CD8-positive, alpha-beta memory T cell (primary cell): ENCODE results near the gene MAPK11. TPM values are rescaled to one million over a fixed set of nuclear protein-coding genes. Genes with fewer than 3 reads are reported as not detected.

Source experiments
- CTCF ChIA-PET: fragments of 350-600 bp; sonication (Branson Sonifier 250); formaldehyde crosslinking; loops from one replicate; lab custom pipeline; 2021; ENCODE audit warnings: antibody characterized with exemption; lab: Charles Lee
- POLR2A ChIA-PET: fragments of 350-600 bp; sonication (Branson Sonifier 250); formaldehyde crosslinking; loops from one replicate; lab custom pipeline; 2021; ENCODE audit warnings: antibody characterized with exemption; lab: Charles Lee
- DNase-seq, 5 donors: peaks; one replicate each; pipeline versions ENCODE4 v3.0.0 to v3.0.0-alpha.2; 2020 to 2022; ENCODE audit warnings: mixed read lengths in 1 of 5
- H3K27ac ChIP-seq: one replicate; pipeline ENCODE4 v1.7.0; 2013; ENCODE audit warnings: low read depth, mild to moderate bottlenecking, low read length, moderate library complexity
- H3K27me3 ChIP-seq: 2 replicates; pipeline ENCODE4 v1.7.0; 2013; ENCODE audit warnings: low read length, mild to moderate bottlenecking; ENCODE audit not compliant: insufficient read depth, poor library complexity, severe bottlenecking
- H3K36me3 ChIP-seq: 2 replicates; pipeline ENCODE4 v1.7.0; 2013; ENCODE audit warnings: mild to moderate bottlenecking, low read length, moderate library complexity; ENCODE audit not compliant: insufficient read depth
- H3K4me1 ChIP-seq: 2 replicates; pipeline ENCODE4 v1.7.0; 2013; ENCODE audit warnings: mild to moderate bottlenecking, low read length, moderate library complexity; ENCODE audit not compliant: insufficient read depth
- H3K4me3 ChIP-seq: 2 replicates; pipeline ENCODE4 v1.7.0; 2013; ENCODE audit warnings: mild to moderate bottlenecking, low read length
- H3K9me3 ChIP-seq: 2 replicates; pipeline ENCODE4 v1.7.0; 2013; ENCODE audit warnings: mild to moderate bottlenecking, low read length
- H3K27ac Mint-ChIP-seq, 8 donors: one replicate each; pipeline ENCODE4 v1.8.0; 2020 to 2021; ENCODE audit warnings: mixed read lengths in 8 of 8, mild to moderate bottlenecking in 6 of 8, inconsistent platforms in 3 of 8, moderate library complexity in 3 of 8
- H3K27me3 Mint-ChIP-seq, 2 donors: one replicate each; pipeline ENCODE4 v1.8.0; 2020 to 2021; ENCODE audit warnings: mixed read lengths in 2 of 2, mild to moderate bottlenecking in 1 of 2, moderate library complexity in 1 of 2
- H3K36me3 Mint-ChIP-seq, 3 donors: one replicate each; pipeline ENCODE4 v1.8.0; 2020 to 2021; ENCODE audit warnings: mixed read lengths in 3 of 3, inconsistent platforms in 1 of 3, mild to moderate bottlenecking in 1 of 3
- H3K4me1 Mint-ChIP-seq, 3 donors: one replicate each; pipeline ENCODE4 v1.8.0; 2020 to 2021; ENCODE audit warnings: mixed read lengths in 3 of 3, inconsistent platforms in 1 of 3, mild to moderate bottlenecking in 1 of 3
- H3K4me3 Mint-ChIP-seq, 7 donors: one replicate each; pipeline ENCODE4 v1.8.0; 2020 to 2021; ENCODE audit warnings: mixed read lengths in 7 of 7, mild to moderate bottlenecking in 6 of 7, moderate library complexity in 4 of 7, inconsistent platforms in 2 of 7
- H3K9me3 Mint-ChIP-seq, 5 donors: one replicate each; pipeline ENCODE4 v1.8.0; 2020 to 2022; ENCODE audit warnings: mixed read lengths in 5 of 5, mild to moderate bottlenecking in 3 of 5, moderate library complexity in 2 of 5, inconsistent platforms in 1 of 5
- polyA plus RNA-seq: library from polyadenylated mRNA; unstranded; fragments of 300-500 nt; fragmentation: Illumina TruSeq; gene quantifications from one replicate; pipeline ENCODE4 v1.2.3, GENCODE V29; 2021
- total RNA-seq, 2 experiments: library from RNA; stranded (reverse); gene quantifications; one replicate each; pipeline ENCODE4 v1.2.3, GENCODE V29; 2021

Gene MAPK11
- total and polyA plus RNA-seq, 3 experiments from 2014 or later: 0.28 to 13.2 (median 12.8) TPM

DNA sequence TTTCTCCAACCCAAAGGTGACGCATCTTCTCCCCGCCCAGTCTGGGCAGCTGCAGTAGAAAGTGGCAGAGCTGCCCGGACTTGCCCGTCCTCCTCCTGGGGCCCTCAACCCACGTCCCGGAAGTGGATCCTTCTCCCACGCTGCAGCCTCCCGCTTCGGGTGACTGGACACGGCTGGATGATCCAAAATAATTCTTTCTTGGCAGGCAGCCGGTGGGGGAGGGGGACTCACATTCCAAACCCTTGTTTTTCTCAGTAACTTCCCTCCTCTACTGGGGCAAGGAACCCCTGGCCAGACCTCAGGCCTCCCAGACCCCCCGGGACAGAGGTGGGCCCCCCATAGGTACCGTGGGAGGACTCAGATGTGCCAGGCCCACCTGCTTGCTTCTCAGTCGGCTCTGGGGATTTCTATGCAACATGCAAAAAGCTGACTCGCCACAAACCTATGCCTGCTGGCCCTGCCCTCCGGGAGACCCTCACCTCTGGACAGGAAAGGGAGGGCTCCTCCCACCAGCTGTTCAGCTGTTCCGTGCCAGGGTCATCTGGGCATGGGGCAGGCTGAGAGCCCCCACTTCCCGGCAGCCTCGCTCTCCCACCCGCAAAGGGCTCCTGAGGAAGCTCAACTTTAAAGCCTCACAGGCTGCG is 35.9 kb upstream of the MAPK11 start:
- Histone ChIP-seq H3K27ac (peak overlapping the region; percentile 57), H3K4me1 (no peaks in the 10 kb centered on the region), H3K36me3 (no peaks in the 10 kb centered on the region), H3K27me3 (peaks cover 9% of the 10 kb centered on the region), H3K9me3 (no peaks in the 10 kb centered on the region), H3K4me3 (no peak overlapping the region)
- ChIA-PET POLR2A (interaction anchor here (1.3 to 1.4 kb wide), 2 partner anchors 20 to 45 kb away, joined by 3 to 4 read pairs; partner anchors contain the start of gene MAPK12), CTCF (interaction anchor here (1.7 to 2.1 kb wide), 2 partner anchors 10 to 35 kb away, joined by 5 to 6 read pairs; no protein-coding TSS in a partner anchor)
- no peak for DNase-seq
- H3K27me3 Mint-ChIP-seq: peaks cover 14 to 19% of the 10 kb centered on the region in 2 donors
- H3K36me3 Mint-ChIP-seq: no peaks in the 10 kb centered on the region
- H3K9me3 Mint-ChIP-seq: no peaks in the 10 kb centered on the region
- H3K4me3 Mint-ChIP-seq: peak overlapping the region in 4 of 7 donors; percentile 44 to 78 (median 54)
- peak overlapping the region in 1 of 8 donors; percentile 63 for H3K27ac Mint-ChIP-seq
- H3K4me1 Mint-ChIP-seq: peaks cover 0 to 10% (median 2%) of the 10 kb centered on the region in 3 donors

DNA sequence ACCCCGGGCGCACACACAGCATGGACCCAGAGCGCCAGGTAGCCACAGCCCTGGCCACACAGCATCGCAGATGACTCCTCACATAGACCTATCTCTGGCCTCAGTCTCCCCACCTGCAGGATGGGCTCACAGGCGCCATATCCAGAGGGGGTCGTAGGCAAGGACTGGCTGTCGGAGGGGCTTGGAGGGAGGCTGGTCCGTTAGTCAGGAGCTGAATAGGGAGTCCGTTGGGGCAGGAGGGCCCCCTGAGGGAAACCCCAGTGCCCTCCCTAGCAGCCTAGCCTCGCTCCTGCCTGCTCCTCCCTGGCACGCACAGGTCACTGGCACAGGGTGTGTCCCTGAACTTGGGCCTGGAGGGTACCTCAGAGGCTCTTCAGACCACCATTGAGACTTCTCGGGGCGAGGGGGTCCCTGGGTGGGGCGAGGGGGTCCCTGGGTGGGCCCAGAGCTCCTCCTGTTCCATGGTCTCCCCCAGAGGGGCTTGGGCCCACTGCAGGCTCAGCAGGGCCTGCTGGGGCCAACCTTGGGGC is 35.3 kb upstream of the MAPK11 start:
- Histone ChIP-seq H3K4me1 (no peaks in the 10 kb centered on the region), H3K9me3 (no peaks in the 10 kb centered on the region), H3K27ac (peak overlapping the region; percentile 57), H3K36me3 (no peaks in the 10 kb centered on the region), H3K4me3 (no peak overlapping the region), H3K27me3 (peaks cover 9% of the 10 kb centered on the region)
- Mint-ChIP-seq H3K4me1 (peaks cover 0 to 10% (median 2%) of the 10 kb centered on the region in 3 donors), H3K9me3 (no peaks in the 10 kb centered on the region), H3K36me3 (no peaks in the 10 kb centered on the region), H3K4me3 (peak overlapping the region in 1 of 7 donors; percentile 78), H3K27ac (no peak overlapping the region), H3K27me3 (peaks cover 14 to 19% of the 10 kb centered on the region in 2 donors)
- no peak for DNase-seq
- POLR2A ChIA-PET: interaction anchor here (1.3 kb wide), 1 partner anchor 44 kb away, joined by 3 read pairs; the partner anchor contains the start of gene MAPK12
- CTCF ChIA-PET: interaction anchor here (2.1 kb wide), 1 partner anchor 11 kb away, joined by 6 read pairs; no protein-coding TSS in a partner anchor

DNA sequence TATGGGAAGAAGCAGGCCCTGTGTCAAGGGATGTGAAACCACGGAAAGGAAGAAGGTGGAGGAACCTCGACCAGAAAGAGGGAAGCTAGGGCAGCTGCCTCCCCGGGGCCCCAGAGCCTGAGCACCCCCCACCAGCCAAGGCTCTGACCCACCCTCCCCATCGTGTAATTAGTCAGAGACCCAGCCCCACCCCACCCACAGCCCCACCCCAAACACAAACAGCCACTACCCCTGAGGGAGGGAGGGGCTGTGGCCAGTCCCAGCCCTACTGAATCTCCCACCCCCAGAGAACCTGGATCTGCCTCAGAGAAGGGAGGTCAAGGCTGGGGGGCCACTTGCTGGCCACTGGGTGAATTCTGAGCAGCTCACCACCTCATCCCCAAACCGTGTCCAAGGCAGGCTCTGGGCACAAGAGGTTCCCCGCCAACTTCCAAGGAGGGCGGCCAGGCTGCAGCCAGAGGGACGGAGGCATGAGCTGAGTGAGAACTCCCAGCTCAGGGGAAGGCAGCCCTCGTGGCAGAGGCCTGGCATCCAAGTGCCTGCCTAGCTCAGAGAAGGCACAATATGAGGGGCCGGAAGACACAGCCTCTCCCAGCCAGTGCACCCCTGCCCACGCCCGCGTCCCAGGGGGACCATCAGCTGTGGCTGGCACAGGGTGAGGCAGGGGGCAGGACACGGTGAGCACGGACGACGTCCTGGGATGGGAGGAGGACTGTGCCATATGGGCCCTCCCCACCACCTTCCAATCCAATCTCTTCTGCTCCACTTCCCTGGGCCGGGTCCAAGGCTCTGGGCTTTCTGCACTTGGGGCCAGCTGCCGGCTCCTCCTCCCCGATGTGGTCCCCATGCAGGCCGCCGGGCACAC is 34.6 kb upstream of the MAPK11 start:
- H3K4me3 ChIP-seq: no peak overlapping the region
- no peak for DNase-seq
- H3K36me3 Mint-ChIP-seq: no peaks in the 10 kb centered on the region
- H3K27me3 Mint-ChIP-seq: peaks cover 14 to 19% of the 10 kb centered on the region in 2 donors
- no peaks in the 10 kb centered on the region for H3K36me3 ChIP-seq
- H3K27ac Mint-ChIP-seq: peak overlapping the region in 1 of 8 donors; percentile 55
- ChIA-PET CTCF (no interaction called here), POLR2A (interaction anchor here (0.5 kb wide), 1 partner anchor 65 kb away, joined by 3 read pairs; no protein-coding TSS in a partner anchor)
- peaks cover 9% of the 10 kb centered on the region for H3K27me3 ChIP-seq
- no peaks in the 10 kb centered on the region for H3K9me3 Mint-ChIP-seq
- H3K9me3 ChIP-seq: no peaks in the 10 kb centered on the region
- no peaks in the 10 kb centered on the region for H3K4me1 ChIP-seq
- H3K27ac ChIP-seq: no peak overlapping the region
- peaks cover 0 to 10% (median 2%) of the 10 kb centered on the region in 3 donors for H3K4me1 Mint-ChIP-seq
- no peak overlapping the region for H3K4me3 Mint-ChIP-seq

DNA sequence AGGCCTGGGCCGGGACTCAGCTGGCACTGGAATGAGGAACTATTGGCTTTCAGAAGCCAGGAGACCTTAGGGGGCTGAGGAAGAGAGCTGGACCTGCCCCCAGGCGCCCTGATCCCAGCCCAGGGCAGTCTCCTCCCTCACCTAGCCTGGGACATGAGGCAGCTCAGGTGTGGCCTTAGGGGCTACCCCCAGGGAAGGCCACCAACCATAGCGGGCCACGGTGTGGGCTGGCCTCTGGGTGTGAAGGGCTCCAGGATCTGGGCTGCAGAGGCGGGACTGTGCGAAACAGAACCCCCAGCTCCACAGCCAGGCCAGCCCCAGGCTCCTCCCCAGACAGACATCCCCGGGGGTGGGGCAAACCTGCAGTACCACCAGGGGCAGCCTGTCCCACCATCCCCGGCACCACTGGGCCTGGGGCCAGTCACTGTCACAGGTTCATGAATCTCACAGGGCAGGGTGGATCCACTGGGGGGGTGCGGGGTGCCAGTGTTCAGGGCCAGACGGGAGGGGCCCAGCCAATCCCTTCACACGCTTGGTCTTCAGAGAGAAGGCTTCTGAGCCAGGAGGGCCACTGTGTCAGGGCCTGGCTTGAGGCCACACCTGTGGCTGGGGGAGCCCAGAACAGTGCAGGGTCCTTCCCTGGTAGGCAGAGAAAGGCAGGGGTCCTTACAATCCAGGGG is 33.8 kb upstream of the MAPK11 start:
- Mint-ChIP-seq H3K4me1 (peaks cover 0 to 10% (median 2%) of the 10 kb centered on the region in 3 donors), H3K36me3 (no peaks in the 10 kb centered on the region), H3K27me3 (peaks cover 14 to 19% of the 10 kb centered on the region in 2 donors), H3K4me3 (no peak overlapping the region), H3K9me3 (no peaks in the 10 kb centered on the region), H3K27ac (peak overlapping the region in 1 of 8 donors; percentile 55)
- ChIA-PET CTCF (interaction anchor here (1.1 kb wide), 1 partner anchor 28 kb away, joined by 4 read pairs; no protein-coding TSS in a partner anchor), POLR2A (interaction anchor here (0.5 kb wide), 1 partner anchor 65 kb away, joined by 3 read pairs; no protein-coding TSS in a partner anchor)
- Histone ChIP-seq H3K4me3 (no peak overlapping the region), H3K27me3 (peaks cover 9% of the 10 kb centered on the region), H3K9me3 (no peaks in the 10 kb centered on the region), H3K27ac (no peak overlapping the region), H3K4me1 (no peaks in the 10 kb centered on the region), H3K36me3 (no peaks in the 10 kb centered on the region)
- no peak for DNase-seq

DNA sequence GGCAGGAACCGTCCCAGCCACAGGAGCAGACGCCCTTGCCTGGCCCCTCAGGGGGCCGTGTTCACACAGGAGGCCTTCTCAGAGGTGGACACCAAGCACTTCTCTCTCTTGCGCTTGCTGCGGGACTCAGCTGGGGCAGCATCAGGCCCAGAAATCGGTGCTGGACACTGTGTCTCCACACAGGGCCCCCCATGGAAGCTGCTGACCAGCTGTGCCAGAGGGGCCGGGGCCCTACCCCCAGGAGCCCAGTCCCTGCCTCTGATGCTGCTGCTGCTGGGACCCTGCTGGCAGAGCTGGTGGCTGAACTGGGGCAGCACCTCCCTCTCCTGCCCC is 33.3 kb upstream of the MAPK11 start:
- Histone ChIP-seq H3K27me3 (peaks cover 9% of the 10 kb centered on the region), H3K36me3 (no peaks in the 10 kb centered on the region), H3K4me1 (no peaks in the 10 kb centered on the region), H3K9me3 (no peaks in the 10 kb centered on the region), H3K4me3 (no peak overlapping the region), H3K27ac (no peak overlapping the region)
- Mint-ChIP-seq H3K36me3 (no peaks in the 10 kb centered on the region), H3K27ac (no peak overlapping the region), H3K27me3 (peaks cover 17 to 20% of the 10 kb centered on the region in 2 donors), H3K4me1 (peaks cover 0 to 6% (median 0%) of the 10 kb centered on the region in 3 donors), H3K9me3 (no peaks in the 10 kb centered on the region), H3K4me3 (no peak overlapping the region)
- ChIA-PET CTCF (interaction anchor here (1.1 kb wide), 1 partner anchor 27 kb away, joined by 4 read pairs; no protein-coding TSS in a partner anchor), POLR2A (no interaction called here)
- no peak for DNase-seq

DNA sequence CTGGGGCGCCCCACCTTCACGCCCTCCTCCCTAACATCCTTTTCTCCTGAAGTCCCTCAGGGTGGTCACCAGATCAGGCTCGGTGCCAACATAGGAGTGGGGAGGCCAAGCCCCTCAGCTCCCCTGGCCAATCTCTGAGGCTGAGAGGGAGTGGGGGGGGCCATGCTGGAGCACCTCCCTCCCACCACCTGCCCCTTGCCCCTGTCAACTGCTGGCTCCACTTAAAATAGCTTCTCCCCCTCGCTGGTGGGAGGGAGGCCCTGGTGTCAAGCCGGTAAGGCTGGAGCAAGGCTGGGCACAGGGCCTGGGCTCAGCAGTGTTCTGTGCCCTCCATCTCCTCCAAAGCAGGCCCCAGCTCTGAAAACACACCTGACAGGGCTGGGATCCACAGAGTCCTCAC is 32.4 kb upstream of the MAPK11 start:
- no peak overlapping the region for H3K27ac Mint-ChIP-seq
- H3K36me3 Mint-ChIP-seq: no peaks in the 10 kb centered on the region
- peaks cover 21 to 23% of the 10 kb centered on the region in 2 donors for H3K27me3 Mint-ChIP-seq
- H3K4me3 ChIP-seq: no peak overlapping the region
- no peaks in the 10 kb centered on the region for H3K9me3 Mint-ChIP-seq
- no peak overlapping the region for H3K4me3 Mint-ChIP-seq
- H3K27me3 ChIP-seq: peaks cover 9% of the 10 kb centered on the region
- ChIA-PET POLR2A (no interaction called here), CTCF (interaction anchor here (0.6 to 1.1 kb wide), 3 partner anchors 26 to 83 kb away, joined by 3 read pairs; no protein-coding TSS in a partner anchor)
- no peak for DNase-seq
- peaks cover 0 to 6% (median 0%) of the 10 kb centered on the region in 3 donors for H3K4me1 Mint-ChIP-seq
- H3K9me3 ChIP-seq: no peaks in the 10 kb centered on the region
- H3K27ac ChIP-seq: no peak overlapping the region
- H3K36me3 ChIP-seq: no peaks in the 10 kb centered on the region
- H3K4me1 ChIP-seq: no peaks in the 10 kb centered on the region

DNA sequence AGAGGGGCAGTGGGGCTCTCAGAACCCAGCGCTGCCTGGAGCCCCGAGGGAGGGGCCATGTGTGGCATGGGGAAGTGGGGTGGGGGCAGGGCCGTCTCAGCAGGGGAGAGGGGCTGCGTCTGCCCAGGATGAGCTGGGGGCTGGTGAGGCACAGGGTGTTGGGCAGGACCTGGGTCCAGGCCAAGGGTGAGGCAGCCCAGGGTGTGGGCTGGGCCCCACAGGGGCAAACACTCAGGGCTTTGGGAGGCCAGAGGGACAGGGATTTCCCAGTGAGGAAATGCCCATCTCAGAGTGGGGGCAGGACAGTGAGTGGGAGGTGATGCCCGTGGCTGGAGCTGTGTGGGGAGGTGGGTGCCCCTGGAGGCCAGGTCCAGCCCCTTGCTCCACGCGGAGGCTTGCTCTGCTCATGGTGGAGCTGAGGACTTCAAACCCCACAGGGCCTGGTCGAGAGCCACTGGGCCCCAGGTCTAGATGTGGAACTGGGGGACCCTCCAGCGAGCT is 31.9 kb upstream of the MAPK11 start:
- CTCF ChIA-PET: interaction anchor here (0.8 to 1.1 kb wide), 2 partner anchors 26 to 84 kb away, joined by 3 read pairs; no protein-coding TSS in a partner anchor
- POLR2A ChIA-PET: no interaction called here
- Histone ChIP-seq H3K9me3 (no peaks in the 10 kb centered on the region), H3K4me3 (no peak overlapping the region), H3K36me3 (no peaks in the 10 kb centered on the region), H3K4me1 (no peaks in the 10 kb centered on the region), H3K27ac (no peak overlapping the region), H3K27me3 (peaks cover 9% of the 10 kb centered on the region)
- peaks cover 0 to 6% (median 0%) of the 10 kb centered on the region in 3 donors for H3K4me1 Mint-ChIP-seq
- peaks cover 21 to 26% of the 10 kb centered on the region in 2 donors for H3K27me3 Mint-ChIP-seq
- no peak overlapping the region for H3K27ac Mint-ChIP-seq
- H3K36me3 Mint-ChIP-seq: no peaks in the 10 kb centered on the region
- H3K9me3 Mint-ChIP-seq: no peaks in the 10 kb centered on the region
- DNase-seq: no peak
- no peak overlapping the region for H3K4me3 Mint-ChIP-seq
